ENCODE measurements around the gene PFDN2. TPM values are rescaled to one million over a fixed set of nuclear protein-coding genes. Genes with fewer than 3 reads are reported as not detected.
A peak's percentile ranks its signal among the peaks of the same experiment; 100 is the strongest.

Gene PFDN2
- total RNA-seq, 1 donor from 2014 or later = 57.9 TPM

- H3K27ac Mint-ChIP-seq (ENCODE audit: unreplicated experiment) = no peak overlapping the region
- H3K36me3 Mint-ChIP-seq (ENCODE audit: low read depth) = no peaks in the 10 kb centered on the region
- no peak overlapping the region for H3K4me3 Mint-ChIP-seq (ENCODE audit: unreplicated experiment)
- DNase-seq (ENCODE audit: low spot score) = peak; percentile 12
- H3K4me1 Mint-ChIP-seq (ENCODE audit: low read depth) = peaks cover 17% of the 10 kb centered on the region
- peaks cover 3% of the 10 kb centered on the region for H3K27me3 Mint-ChIP-seq (ENCODE audit: low read depth)
- TF ChIP-seq, protein P1, sequence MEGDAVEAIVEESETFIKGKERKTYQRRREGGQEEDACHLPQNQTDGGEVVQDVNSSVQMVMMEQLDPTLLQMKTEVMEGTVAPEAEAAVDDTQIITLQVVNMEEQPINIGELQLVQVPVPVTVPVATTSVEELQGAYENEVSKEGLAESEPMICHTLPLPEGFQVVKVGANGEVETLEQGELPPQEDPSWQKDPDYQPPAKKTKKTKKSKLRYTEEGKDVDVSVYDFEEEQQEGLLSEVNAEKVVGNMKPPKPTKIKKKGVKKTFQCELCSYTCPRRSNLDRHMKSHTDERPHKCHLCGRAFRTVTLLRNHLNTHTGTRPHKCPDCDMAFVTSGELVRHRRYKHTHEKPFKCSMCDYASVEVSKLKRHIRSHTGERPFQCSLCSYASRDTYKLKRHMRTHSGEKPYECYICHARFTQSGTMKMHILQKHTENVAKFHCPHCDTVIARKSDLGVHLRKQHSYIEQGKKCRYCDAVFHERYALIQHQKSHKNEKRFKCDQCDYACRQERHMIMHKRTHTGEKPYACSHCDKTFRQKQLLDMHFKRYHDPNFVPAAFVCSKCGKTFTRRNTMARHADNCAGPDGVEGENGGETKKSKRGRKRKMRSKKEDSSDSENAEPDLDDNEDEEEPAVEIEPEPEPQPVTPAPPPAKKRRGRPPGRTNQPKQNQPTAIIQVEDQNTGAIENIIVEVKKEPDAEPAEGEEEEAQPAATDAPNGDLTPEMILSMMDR (IDR thresholded peaks at IDR 0.05) = no peak
- H3K9me3 Mint-ChIP-seq (ENCODE audit: low read depth) = no peaks in the 10 kb centered on the region
Measured at GRCh38 chr1:161094481-161094880, 23.4 kb downstream of the PFDN2 start.

DNA sequence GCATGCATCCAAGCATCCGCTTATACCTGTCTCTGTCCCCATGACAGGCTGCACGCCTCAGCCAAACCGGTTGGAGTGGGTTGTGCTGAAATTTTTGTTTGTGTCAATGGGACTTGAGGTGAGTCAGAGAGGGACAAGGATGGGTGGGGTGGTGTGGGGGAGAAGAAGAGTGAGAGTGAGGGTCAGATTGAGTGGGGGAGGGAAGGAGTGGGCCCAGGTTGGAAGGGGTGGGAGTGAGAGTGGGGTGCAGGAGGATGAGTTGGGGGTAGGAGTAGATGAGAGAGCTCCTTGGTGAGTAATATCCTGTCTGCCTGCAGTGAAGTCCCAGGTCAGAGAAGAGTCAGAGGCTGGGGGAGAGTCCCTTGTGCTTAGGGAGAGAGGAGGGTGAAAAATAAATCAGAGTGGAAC is 25.2 kb downstream of the PFDN2 start:
- Mint-ChIP-seq H3K9me3 (ENCODE audit: low read depth) (no peaks in the 10 kb centered on the region), H3K27me3 (ENCODE audit: low read depth) (peaks cover 3% of the 10 kb centered on the region), H3K27ac (ENCODE audit: unreplicated experiment) (no peak overlapping the region), H3K4me1 (ENCODE audit: low read depth) (peaks cover 6% of the 10 kb centered on the region), H3K36me3 (ENCODE audit: low read depth) (no peaks in the 10 kb centered on the region), H3K4me3 (ENCODE audit: unreplicated experiment) (no peak overlapping the region)
- peak; percentile 5 for DNase-seq (ENCODE audit: low spot score)
- TF ChIP-seq, protein P1 (IDR thresholded peaks at IDR 0.05) = no peak

DNA sequence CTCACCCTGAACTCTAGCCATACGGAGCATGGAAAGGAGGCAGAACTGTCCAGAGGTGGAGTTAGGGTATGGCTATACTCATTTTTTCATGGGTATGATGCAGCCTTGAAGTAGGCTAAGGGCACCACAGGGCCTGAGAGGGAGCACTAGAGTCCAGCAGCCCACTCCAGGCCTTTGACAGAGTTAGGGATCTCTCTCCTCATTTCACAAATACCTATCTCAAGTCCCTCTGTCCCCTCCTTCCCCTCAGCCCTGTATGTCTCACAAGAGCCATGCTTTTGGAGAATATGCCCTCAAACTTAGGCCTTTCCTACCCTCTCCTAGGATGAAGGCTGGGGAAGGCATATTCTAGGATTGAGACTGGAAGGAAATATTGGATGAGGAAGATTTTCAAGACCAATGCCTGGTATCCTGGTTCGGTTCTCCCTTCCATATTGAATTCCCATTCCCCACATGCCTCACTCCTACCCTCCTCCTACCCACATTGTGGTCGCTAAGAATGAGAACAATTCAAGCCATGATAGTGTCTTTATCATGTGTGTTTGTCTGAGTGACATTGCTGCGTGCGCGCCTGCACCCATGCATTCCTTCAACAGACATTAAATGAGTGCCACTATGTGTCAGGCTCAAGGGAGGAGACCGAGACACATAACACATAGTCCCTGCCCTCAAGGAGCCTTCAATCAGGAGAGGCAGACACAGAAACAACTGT is 25.9 kb downstream of the PFDN2 start:
- no peaks in the 10 kb centered on the region for H3K9me3 Mint-ChIP-seq (ENCODE audit: low read depth)
- H3K36me3 Mint-ChIP-seq (ENCODE audit: low read depth) = no peaks in the 10 kb centered on the region
- DNase-seq (ENCODE audit: low spot score) = peak; percentile 18
- peaks cover 3% of the 10 kb centered on the region for H3K27me3 Mint-ChIP-seq (ENCODE audit: low read depth)
- no peak overlapping the region for H3K27ac Mint-ChIP-seq (ENCODE audit: unreplicated experiment)
- H3K4me1 Mint-ChIP-seq (ENCODE audit: low read depth) = no peaks in the 10 kb centered on the region
- H3K4me3 Mint-ChIP-seq (ENCODE audit: unreplicated experiment) = no peak overlapping the region
- TF ChIP-seq, protein P1 (IDR thresholded peaks at IDR 0.05) = no peak

GRCh38 chr1:161091093-161091492 is 26.7 kb downstream of the PFDN2 start:
- Mint-ChIP-seq H3K9me3 (ENCODE audit: low read depth) (no peaks in the 10 kb centered on the region), H3K27ac (ENCODE audit: unreplicated experiment) (no peak overlapping the region), H3K4me1 (ENCODE audit: low read depth) (no peaks in the 10 kb centered on the region), H3K36me3 (ENCODE audit: low read depth) (no peaks in the 10 kb centered on the region), H3K4me3 (ENCODE audit: unreplicated experiment) (no peak overlapping the region), H3K27me3 (ENCODE audit: low read depth) (peaks cover 3% of the 10 kb centered on the region)
- DNase-seq (ENCODE audit: low spot score) = peak; percentile 26
- TF ChIP-seq, protein P1 (IDR thresholded peaks at IDR 0.05) = no peak

DNA sequence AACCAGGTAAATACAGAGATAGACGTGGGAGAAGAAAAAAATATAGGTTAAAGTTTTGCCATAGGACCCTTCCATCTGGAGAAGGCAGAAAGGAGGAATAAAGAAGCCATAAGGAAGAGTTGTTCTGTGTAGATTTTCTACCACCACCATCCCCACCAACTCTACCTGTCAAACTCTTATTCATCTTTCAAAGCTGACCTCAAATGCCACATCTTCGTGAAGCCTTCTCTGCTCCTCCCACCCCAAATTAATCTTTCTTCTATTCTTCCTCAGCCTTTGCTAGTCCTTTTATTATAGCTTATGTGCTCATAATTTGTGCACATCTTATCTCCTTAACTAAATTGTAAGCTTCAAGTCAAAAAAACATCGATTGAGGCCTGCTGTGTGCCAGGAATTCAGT is 27.2 kb downstream of the PFDN2 start:
- Mint-ChIP-seq H3K36me3 (ENCODE audit: low read depth) (no peaks in the 10 kb centered on the region), H3K27ac (ENCODE audit: unreplicated experiment) (no peak overlapping the region), H3K4me1 (ENCODE audit: low read depth) (no peaks in the 10 kb centered on the region), H3K4me3 (ENCODE audit: unreplicated experiment) (no peak overlapping the region), H3K9me3 (ENCODE audit: low read depth) (no peaks in the 10 kb centered on the region), H3K27me3 (ENCODE audit: low read depth) (peaks cover 3% of the 10 kb centered on the region)
- TF ChIP-seq, protein P1 (IDR thresholded peaks at IDR 0.05) = no peak
- no peak for DNase-seq (ENCODE audit: low spot score)
